Stimulated activated CD4-positive, alpha-beta T cell treated with anti-CD3 and anti-CD28 coated beads, Interleukin-4, amount 100 ng/mL, for 1 hour (primary cell): Measurements from ENCODE around the gene THUMPD2.
"Not testable (repeated sequence)": the region's sequence is repeated elsewhere in the genome, so short reads cannot be mapped to it uniquely, and the experiment has no call there.

Experiments
- DNase-seq: peaks from one replicate; pipeline ENCODE4 v3.0.0-alpha.2; 2020

THUMPD2 gene

DNA sequence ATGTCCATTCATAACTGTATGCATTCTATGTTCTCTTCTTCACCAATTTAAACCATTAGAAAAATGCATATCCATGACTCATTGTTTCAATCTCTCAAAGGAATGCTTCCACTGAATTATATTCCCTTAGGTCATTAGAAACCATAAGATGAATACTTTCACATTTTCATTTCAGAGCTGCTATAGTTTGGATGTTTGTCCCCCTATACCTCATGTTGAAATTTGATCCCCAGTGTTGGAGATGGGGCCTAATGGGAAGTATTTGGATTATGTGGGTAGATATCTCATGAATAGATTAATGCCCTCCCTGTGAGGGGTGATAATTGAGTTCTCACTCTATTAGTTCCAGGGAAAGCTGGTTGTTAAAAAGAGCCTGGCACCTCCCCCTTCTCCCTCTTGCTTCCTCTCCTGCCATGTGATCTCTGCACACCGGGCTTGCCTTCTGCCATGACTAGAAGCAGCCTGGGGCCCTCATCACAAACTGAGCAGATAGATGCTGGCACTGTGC lies 35.7 kb downstream of the THUMPD2 start:
- no peak for DNase-seq

DNA sequence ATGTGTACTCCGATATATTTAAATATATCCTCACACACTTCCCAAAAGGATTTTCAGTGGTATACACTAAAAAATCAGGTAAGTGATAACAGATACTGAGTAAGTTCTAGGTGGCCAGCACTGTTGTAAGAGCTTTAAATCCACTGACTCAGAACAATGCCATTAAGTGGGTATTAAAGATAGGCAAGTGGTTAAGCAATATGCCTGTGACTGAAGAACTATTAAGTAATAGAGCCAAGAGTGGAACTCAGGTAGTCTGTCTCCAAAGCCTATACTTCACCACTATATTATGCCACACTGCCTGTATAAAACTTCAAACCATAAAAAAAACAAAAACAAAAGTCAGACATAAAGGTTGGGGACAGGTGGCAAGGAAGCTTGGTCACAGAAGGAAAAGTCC lies 37.2 kb downstream of the THUMPD2 start:
- no peak for DNase-seq

DNA sequence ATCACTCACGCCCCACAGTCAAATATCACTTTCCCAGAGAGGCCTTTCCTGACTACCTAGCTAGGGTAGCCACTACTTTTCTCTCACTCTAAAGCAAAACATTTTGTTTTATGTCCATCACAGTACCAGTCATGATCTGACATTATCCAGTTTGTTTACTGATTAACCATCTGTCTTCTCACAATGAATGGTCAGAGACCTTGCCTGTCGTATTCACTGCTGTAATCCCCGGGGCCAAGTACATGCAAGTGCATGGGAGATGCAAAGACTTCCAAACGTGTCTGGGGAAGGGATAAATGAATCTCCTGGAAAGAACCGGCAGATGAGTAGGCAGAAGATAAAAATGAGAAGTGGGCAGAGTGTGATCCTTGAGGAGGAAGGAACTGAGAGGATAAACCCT lies 39.7 kb downstream of the THUMPD2 start:
- DNase-seq, result no peak

DNA sequence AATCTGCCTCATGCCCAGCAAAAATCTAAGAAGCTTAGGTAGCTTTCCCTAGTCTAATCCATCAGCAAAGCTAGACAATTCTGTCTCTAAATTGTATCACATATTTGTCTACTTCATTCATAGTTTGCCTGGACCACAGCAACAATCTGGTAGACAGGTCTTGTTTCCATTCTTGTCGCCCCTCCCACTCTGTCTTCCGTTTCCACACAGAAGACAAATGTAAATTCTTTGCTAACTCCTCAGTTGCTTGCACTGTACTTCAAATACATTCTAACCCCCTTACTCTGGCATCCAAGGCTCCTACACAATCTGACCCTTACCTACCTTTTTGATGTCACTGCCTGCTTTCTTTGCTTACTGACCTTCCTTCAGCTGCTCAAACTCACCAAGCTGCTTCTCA lies 40.1 kb downstream of the THUMPD2 start:
- DNase-seq, result no peak

DNA sequence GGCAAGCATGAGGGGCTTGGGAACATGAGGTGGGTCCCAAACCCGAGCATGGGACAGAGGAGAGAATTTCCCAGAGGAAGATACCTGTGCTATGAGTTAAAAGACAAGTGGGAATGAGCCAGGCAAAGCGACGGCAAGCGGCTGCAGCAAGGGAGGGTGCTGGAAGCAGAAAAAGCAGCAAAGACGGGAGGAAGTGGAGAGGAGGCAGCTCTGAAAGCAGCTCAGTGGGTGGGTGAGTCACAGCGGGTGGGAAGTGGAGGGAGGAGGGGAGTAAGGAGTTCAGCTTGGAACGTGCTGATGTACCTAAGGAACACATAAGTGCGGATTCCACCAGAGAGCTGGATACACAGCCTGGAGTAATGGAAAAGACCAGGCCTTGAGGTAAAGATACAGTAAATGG lies 41.4 kb downstream of the THUMPD2 start:
- no peak for DNase-seq

DNA sequence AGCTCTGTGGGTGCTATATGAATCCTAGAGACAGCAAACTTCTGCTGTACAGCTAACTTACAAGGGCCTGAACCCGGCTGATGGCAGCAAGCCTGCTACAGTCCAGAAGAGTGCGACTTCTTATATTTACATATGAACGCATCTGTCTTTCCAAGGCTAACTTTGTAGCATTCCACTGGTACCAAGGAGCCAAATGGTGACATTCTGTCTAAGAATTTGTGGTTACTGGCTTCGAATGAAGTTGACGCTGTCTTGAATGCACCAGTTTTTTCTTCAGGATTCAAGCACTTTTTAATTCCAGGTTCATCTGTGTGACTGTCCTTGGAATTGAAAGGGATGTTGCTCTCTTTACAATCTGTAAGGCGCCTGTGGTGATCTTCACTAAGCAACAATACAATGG lies 42.4 kb downstream of the THUMPD2 start:
- no peak for DNase-seq

DNA sequence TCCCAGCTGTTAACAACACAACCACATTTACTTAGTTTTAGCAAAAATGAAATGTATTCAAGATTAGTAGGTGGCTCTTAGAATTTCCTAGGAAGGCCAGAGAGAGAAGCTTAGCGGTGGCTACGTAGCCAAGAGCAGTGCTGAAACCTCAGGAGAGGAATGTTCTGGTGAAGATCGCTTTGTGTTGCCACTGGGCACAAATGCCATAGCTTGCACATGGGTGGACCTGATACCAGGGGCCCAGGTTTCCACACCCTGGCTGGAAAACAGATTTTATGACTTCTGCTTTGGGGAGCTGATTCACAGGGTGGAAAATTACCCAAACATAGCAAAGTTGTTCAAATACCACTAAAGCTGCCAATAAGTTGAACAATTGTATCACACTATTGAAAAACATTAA lies 43.4 kb downstream of the THUMPD2 start:
- no peak for DNase-seq

DNA sequence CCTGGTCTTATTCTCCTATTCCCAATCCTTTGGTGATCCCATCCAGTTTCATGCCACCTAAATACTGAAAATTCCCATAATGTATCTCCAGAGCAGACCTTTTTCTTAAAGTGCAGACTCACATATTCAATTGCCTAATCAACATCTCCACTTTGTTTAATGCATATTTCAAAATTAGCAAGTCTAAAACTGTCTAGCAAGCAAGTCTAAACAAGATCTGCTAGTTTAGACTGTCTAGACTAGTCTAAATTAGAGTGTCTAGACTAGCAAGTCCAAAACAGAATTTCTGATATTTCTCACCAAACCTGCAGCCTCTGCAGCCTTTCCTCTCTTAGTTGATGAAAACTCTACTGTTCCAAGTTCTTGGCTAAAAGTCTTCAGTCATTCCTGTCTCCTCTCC lies 44.6 kb downstream of the THUMPD2 start:
- no peak for DNase-seq

DNA sequence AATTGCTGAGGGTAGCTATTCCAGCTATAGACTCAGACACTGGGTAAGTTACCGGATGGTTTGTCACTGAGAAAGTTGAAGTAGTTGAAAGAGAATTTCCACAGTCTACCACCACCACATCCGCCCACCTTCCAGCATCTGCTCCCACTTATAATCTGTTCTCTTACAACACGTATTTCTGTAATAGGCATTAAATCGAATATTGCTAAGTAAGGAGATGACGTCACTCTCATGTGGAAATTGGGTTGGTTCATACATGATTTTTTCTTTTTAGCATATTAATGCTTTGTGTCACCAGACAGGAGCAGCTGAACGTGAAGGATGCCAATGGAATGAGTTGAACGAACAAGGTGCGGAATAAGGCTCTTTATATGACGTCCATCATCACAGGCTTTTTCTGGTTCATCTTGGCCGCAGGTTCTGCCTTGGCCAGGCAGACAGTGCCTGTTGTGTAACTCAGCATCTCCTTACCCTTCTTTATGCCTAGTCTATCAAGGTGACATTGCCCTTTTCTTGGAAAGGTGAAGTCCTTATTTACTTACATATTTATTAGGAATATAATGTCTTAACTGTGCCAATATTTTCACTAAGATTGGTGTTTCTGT lies 45.9 kb downstream of the THUMPD2 start:
- no peak for DNase-seq

DNA sequence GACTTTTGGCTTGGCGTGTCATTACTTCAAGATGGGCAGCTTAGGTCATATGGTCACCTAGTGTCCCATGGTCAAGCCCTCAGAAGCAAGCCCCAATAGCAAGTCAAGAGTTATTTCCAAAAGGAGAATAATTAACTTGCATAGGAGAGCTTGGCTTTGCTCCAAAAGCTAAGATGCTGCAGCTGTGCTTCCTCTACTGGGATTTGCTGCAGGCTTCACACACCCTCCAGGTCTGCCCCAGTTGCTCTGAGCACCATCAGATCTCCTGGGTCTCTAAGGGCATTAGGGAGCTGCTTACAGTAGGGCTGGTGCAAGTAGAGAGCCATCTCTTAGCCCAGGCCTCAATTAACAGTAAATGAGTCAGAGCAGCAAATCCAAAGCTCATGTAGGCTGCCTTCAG lies 46.6 kb downstream of the THUMPD2 start:
- no peak for DNase-seq

DNA sequence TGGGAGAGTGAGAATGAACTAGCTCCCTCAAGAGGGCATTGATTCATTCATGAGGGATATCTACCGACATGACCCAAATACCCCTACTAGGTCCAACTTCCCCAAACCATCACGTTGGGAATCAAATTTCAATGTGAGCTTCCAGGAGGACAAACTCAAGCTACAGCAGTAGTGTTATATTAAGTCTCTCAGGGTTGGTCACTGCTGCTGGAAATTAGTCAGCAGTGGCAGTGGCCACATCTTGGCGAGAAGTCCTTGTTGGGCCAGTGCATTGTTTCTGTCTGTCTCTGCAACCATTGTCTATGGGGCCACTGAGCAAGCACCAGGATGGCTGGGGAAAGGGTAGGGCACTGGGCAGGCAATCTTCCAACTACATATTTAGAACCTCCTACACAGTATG lies 47.5 kb downstream of the THUMPD2 start:
- DNase-seq, result no peak

DNA sequence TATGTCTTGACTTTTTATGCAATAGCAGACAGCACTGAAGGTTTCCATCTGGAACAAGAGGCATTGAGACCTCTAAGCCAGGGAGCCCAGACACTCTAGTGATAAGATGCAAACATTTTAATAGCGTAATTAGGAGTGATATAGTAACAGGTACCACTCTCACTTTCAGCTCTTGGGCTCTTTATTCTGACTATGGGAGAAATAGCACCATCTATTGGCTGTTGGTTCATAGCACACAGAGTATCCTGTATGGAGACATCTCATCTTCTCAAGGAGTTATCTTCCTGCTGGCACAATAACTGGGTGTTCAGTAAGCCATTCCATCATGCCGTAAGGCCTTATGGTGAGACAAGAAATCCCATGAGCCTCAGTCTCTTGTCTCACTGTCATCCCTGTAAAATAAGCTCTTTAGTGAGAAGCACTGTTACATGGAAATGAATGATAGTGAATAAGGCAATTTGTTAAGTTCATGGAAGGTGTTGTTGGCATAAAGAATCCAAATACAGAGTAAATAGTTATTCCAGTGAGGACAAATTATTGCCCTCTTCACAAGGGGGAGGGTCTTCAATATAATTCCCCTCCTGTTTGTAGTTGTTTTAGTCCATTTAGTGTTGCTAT lies 48.3 kb downstream of the THUMPD2 start:
- no peak for DNase-seq

DNA sequence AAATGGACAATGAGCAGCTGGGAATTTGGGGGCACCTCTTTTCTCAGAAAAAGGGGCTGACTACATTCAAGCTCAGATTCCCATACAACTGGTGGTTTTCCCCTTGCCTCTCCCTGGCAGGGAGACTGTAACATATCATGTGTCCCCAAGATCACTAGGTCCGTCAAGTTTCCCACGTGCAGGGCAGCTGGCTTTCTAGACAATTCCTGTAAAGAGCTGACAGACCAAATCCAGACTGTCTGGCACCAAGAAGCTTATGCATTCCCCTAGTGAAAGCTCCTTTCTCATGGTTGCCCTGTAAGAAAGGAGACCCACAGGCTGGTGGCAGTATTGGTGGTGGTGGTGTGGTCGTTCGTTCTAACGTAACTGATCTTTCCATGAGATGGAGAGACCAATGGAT lies 48.8 kb downstream of the THUMPD2 start:
- no peak for DNase-seq

DNA sequence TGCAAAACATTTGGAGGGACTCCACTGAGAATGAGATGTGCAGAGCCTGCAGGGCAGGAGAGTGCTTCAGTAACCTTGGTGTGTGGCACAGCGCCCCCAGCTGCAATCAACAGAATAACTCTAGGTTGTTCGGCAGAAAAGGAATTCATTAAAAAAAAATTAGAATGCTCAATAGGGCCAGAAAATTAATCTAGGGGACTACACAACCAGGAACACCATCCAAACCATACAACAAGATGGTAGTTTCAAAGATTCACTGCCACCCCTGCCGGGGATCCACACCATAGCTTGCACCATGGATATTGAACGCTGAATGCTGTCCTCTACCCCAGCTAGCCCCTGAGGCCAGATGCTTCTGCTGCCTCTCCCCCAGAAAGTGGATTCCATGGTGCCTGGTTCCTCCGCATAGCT lies 50.1 kb downstream of the THUMPD2 start:
- DNase-seq, result peak; percentile 41

DNA sequence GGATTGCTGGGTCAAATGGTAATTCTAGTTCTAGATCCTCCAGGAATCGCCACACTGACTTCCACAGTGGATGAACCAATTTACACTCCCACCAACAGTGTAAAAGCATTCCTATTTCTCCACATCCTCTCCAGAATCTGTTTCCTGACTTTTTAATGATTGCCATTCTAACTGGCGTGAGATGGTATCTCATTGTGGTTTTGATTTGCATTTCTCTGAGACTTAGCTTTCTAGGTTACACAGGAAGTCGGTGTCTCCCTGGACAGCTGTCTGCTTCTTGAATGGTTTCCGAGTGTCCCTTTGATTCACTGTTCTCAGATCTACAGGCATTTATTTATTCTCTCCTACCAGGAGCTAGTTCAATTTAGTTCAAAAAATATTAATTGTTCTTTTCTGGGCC lies 51.0 kb downstream of the THUMPD2 start:
- not testable (repeated sequence) for DNase-seq

DNA sequence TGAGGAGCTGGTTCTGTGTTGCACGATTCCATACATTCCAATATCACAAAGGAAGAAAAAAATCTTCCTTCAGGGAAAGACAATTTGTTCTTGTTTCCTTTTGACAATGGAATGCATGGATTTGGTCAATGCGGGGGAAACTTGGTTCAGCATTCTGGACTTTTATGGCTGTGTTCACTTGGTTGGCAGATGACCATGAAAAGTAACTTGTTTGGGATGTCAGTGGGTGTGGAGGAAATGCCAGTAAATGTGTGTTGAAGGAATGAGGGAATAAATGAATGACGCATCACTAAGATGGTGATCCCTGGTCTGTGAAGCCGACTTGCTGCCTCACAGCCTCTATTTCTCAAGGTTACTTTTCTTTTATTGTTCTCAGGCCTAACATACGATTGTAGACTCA lies 53.7 kb downstream of the THUMPD2 start:
- DNase-seq, result no peak

DNA sequence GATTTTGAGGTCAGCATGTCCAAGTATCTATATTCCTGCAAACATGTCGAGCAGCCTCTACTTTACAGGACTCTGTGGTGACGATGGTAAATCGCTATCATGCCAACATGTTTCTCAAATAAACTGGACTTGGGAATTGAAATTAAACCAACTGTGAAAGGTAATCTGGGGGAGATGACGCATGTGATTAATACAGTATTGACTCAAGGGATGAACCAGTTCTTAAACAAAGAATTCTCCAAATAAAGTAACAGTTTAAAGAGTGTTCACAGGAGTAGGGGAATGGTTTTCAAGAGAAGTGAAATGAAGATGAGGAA lies 54.3 kb downstream of the THUMPD2 start:
- DNase-seq, result no peak

DNA sequence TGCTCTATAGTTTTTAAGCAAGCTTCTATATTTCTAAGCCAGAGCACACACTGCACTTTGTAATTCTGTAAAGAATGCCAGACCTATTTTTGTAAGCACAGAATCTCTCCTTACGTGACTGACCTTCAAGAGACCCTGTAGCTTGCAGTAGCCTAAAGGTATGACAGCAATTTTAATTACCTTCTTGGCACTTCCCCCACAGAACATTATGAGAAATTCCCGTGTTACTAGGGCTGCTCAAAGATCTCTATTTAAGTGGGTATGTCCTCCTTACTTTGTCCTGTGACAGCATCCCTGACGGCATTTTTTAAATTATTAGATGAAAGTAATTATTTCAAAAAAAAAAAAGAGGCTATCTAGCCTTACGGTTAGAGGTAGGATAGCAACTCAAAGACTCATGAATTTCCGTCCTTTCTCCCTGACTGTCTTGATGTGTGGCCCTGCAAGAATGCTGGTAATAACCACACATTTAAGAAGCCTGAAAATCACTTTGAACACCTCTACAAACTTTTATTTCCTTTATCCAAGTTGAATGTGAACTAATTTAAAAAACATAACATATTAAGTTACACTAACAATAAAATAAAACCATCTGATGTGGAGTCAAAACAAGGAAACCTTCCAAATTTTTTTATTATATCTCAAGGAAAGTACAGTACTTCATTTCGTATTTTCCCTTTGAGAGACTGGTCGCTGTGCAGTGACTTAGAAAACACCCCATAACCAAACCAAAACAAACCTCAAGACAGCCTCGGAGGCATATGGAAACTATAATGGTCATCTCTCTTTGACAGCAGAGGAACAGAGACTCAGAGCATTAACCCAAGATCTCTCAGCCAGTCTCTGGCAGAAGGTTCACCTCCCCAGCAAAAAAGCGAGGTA lies 54.9 kb downstream of the THUMPD2 start:
- DNase-seq, result no peak

DNA sequence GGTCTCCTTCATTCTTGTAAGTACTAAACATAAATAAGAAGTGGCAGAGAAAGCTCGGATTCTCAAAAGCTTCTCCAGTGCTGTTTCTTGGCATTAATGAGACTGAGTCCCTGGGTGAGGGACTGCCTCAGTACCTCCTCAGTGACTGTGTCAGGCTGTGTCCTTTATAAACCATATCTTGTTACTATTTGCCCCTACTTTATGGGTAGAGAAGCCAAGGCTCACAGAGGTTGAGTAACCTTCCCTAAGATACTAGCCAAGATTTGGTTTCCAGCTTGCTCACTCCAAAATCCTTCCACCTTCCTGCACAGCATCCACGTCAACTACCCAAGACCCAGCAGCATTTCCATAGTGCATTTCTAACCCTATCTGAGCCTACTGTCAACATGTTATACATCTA lies 55.6 kb downstream of the THUMPD2 start:
- no peak for DNase-seq

DNA sequence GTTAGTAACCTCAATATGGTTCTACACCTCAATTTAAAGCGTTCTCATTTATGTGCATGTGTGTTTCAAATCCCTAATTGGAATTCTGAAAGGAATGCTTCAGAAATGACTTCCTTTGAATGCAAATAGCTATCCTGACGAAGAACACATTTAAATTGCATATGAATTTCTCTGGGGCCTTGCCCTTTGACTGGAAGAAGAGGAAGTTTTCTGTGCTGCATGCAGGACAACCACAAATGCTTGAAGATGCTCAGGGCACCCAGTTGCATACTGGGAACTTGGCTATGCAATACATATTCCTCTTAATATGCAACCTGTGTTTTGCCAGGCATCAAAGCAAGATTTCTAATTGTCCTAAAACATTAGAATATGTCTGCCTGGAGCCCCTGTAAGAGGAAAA lies 58.1 kb downstream of the THUMPD2 start:
- DNase-seq, result no peak

DNA sequence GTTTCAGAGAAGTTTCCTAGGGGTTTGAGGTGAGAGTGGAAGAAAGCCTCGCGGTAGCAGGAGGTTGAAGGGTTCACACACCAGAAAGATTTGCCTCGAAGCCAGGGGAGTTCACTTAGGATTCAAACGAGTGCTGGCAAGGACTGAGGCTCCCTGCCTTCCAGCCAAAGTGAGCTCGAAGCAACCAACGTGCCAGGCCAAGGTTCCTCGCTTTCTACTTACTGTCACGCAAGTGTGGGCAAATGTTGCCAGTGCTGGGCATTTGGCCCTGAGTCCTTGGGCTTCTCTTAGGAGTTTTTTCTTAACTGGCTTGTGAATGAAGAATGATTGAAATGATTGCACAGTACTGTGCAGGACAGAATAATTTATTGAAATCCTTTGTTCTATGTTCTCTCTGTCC lies 59.7 kb downstream of the THUMPD2 start:
- no peak for DNase-seq

DNA sequence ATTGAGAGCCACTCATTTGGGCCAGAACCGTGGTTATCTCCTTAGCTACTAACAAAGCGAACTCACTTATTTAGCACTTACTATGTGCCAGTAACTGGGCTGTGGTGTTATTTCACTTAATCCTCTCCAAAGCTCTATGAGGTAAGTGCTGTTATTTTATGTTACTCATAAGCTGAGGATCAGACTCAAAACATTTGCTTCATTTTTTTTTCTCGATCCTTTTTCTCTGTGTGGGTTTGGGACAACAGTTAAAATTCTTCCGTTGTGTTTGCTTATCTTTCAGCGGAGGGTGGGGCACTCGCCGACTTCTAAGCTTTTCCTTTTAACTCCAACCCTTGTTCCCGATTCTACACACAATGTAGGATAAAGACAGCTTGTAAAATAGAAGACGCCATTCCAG lies 60.6 kb downstream of the THUMPD2 start:
- no peak for DNase-seq

DNA sequence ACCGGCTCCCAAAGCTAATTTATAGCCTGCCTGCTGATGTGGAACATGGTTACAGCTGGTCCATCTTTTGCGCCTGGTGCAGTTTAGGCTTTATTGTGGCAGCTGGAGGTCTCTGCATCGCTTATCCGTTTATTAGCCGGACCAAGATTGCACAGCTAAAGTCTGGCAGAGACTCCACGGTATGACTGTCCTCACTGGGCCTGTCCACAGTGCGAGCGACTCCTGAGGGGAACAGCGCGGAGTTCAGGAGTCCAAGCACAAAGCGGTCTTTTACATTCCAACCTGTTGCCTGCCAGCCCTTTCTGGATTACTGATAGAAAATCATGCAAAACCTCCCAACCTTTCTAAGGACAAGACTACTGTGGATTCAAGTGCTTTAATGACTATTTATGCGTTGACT lies 62.0 kb downstream of the THUMPD2 start:
- no peak for DNase-seq

DNA sequence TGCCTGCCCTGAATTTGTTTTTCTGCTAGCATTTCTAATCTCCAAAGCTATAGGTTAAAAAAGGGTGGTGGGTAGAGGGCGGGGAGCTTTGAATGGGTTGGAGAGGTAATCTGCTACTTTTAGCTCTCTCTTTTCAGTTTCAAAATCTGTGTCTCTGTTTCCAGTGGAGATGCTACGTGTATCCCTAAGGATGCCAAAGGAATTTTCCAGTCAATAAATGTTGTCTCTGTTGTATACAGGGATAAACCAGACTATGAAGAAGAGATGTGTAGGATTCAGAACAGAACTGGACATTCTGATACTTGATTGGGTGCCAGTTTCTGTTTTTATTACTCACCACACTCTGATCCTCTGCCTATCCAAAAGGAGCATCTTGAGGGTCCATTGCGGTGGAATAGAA lies 63.2 kb downstream of the THUMPD2 start:
- DNase-seq, result no peak
